Calu3 (cell line): ENCODE results near the gene FSTL1. TPM values are rescaled to one million over a fixed set of nuclear protein-coding genes. Genes with fewer than 3 reads are reported as not detected.
A peak's percentile ranks its signal among the peaks of the same experiment; 100 is the strongest.

Experiments
- BruUV-seq: library from RNA; stranded (reverse); fragments of 400-500 nt; replicated peaks from 2 replicates; lab custom pipeline; 2021; lab: Mats Ljungman, UMichigan
- CTCF ChIA-PET: fragments of 300-600 bp; sonication (Branson Sonifier 250); formaldehyde crosslinking; loops from one replicate; lab custom pipeline; 2022; ENCODE audit warnings: antibody characterized with exemption; lab: Charles Lee
- DNase-seq: peaks from one replicate; pipeline ENCODE4 v3.0.0; 2022
- H3K27ac Mint-ChIP-seq: one replicate; pipeline ENCODE4 v1.8.0; 2022; ENCODE audit warnings: mixed read lengths; ENCODE audit not compliant: unreplicated experiment
- H3K27me3 Mint-ChIP-seq: one replicate; pipeline ENCODE4 v1.8.0; 2022; ENCODE audit warnings: mixed read lengths; ENCODE audit not compliant: unreplicated experiment
- H3K36me3 Mint-ChIP-seq: one replicate; pipeline ENCODE4 v1.8.0; 2022; ENCODE audit warnings: mild to moderate bottlenecking, moderate library complexity, mixed read lengths; ENCODE audit not compliant: insufficient read depth, unreplicated experiment
- H3K4me1 Mint-ChIP-seq: one replicate; pipeline ENCODE4 v1.8.0; 2022; ENCODE audit warnings: mild to moderate bottlenecking, low read depth, mixed read lengths; ENCODE audit not compliant: unreplicated experiment
- H3K4me3 Mint-ChIP-seq: one replicate; pipeline ENCODE4 v1.8.0; 2022; ENCODE audit warnings: mild to moderate bottlenecking, low read depth, moderate library complexity, mixed read lengths; ENCODE audit not compliant: unreplicated experiment
- H3K9me3 Mint-ChIP-seq: one replicate; pipeline ENCODE4 v1.8.0; 2022; ENCODE audit warnings: low read depth, mixed read lengths; ENCODE audit not compliant: unreplicated experiment
- CTCF ChIP-seq: fragments of 200-600 bp; IDR thresholded peaks from one replicate; pipeline ENCODE4 v1.8.0; 2022; ENCODE audit warnings: antibody characterized with exemption; ENCODE audit not compliant: unreplicated experiment
- intact Hi-C: fragments of 100-400 bp; cut with micrococcal nuclease; formaldehyde crosslinking; loops from one replicate; pipeline ENCODE4 v1.10.0; 2022; ENCODE audit not compliant: unreplicated experiment
- total RNA-seq: library from RNA; stranded (reverse); gene quantifications from 2 replicates; pipeline ENCODE4 v1.2.3, GENCODE V29; 2022

The FSTL1 gene
- total RNA-seq, 1 experiment from 2014 or later = 18.5 TPM

GRCh38 chr3:120471643-120472042 lies 20.9 kb upstream of the FSTL1 start:
- no peak for TF ChIP-seq CTCF
- BruUV-seq = no TSS peak
- no peak for DNase-seq
- Mint-ChIP-seq H3K9me3 (peaks cover 6% of the 10 kb centered on the region), H3K4me3 (no peak overlapping the region), H3K27me3 (no peaks in the 10 kb centered on the region), H3K4me1 (peaks cover 62% of the 10 kb centered on the region), H3K27ac (no peak overlapping the region), H3K36me3 (peaks cover 12% of the 10 kb centered on the region)
- intact Hi-C loops = no loop called here
- CTCF ChIA-PET = interaction anchor here (0.7 kb wide), 1 partner anchor 13 kb away, joined by 3 read pairs; no protein-coding TSS in a partner anchor

- BruUV-seq = no TSS peak
- H3K36me3 Mint-ChIP-seq = peaks cover 12% of the 10 kb centered on the region
- H3K27me3 Mint-ChIP-seq = no peaks in the 10 kb centered on the region
- H3K9me3 Mint-ChIP-seq = peaks cover 6% of the 10 kb centered on the region
- peaks cover 62% of the 10 kb centered on the region for H3K4me1 Mint-ChIP-seq
- H3K4me3 Mint-ChIP-seq = no peak overlapping the region
- intact Hi-C loops = no loop called here
- CTCF ChIA-PET = interaction anchor here (1.2 kb wide), 1 partner anchor 18 kb away, joined by 3 read pairs; no protein-coding TSS in a partner anchor
- no peak for TF ChIP-seq CTCF
- no peak for DNase-seq
- peak overlapping the region; percentile 5 for H3K27ac Mint-ChIP-seq
These were observed 20.1 kb upstream of the FSTL1 start for GRCh38 chr3:120470870-120471269.

GRCh38 chr3:120469882-120470301 lies 19.1 kb upstream of the FSTL1 start:
- DNase-seq = no peak
- CTCF ChIA-PET = interaction anchor here (1.1 to 1.2 kb wide), 2 partner anchors 19 to 89 kb away, joined by 3 read pairs; no protein-coding TSS in a partner anchor
- Mint-ChIP-seq H3K36me3 (peaks cover 12% of the 10 kb centered on the region), H3K9me3 (peaks cover 6% of the 10 kb centered on the region), H3K27me3 (no peaks in the 10 kb centered on the region), H3K4me1 (peaks cover 62% of the 10 kb centered on the region), H3K4me3 (peak overlapping the region; percentile 16), H3K27ac (peak overlapping the region; percentile 85)
- BruUV-seq = no TSS peak
- intact Hi-C loops = no loop called here
- no peak for TF ChIP-seq CTCF

- Mint-ChIP-seq H3K27ac (peak overlapping the region; percentile 85), H3K36me3 (peaks cover 12% of the 10 kb centered on the region), H3K9me3 (peaks cover 6% of the 10 kb centered on the region), H3K4me1 (peaks cover 62% of the 10 kb centered on the region), H3K4me3 (no peak overlapping the region), H3K27me3 (no peaks in the 10 kb centered on the region)
- CTCF ChIA-PET = interaction anchor here (1.1 to 1.2 kb wide), 2 partner anchors 19 to 89 kb away, joined by 3 read pairs; no protein-coding TSS in a partner anchor
- no peak for TF ChIP-seq CTCF
- intact Hi-C loops = no loop called here
- peak; percentile 70 for DNase-seq
- BruUV-seq = no TSS peak
These were observed 18.6 kb upstream of the FSTL1 start for GRCh38 chr3:120469440-120469839.
